Effector memory CD4-positive, alpha-beta T cell (primary cell): Measurements from ENCODE around the gene GSTM4.
"Not testable (repeated sequence)": the region's sequence is repeated elsewhere in the genome, so short reads cannot be mapped to it uniquely, and the experiment has no call there.

Experiments
- DNase-seq, 3 donors: peaks; one replicate each; pipeline ENCODE4 v3.0.0-alpha.2; 2020
- H3K27ac ChIP-seq: 2 replicates; pipeline ENCODE4 v1.7.0; 2013; ENCODE audit warnings: mild to moderate bottlenecking, low read length, moderate library complexity; ENCODE audit not compliant: insufficient read depth, poor library complexity, severe bottlenecking
- H3K27me3 ChIP-seq: replicated peaks from 2 replicates; pipeline ENCODE4 v1.7.0; 2013; ENCODE audit warnings: mild to moderate bottlenecking, low read length; ENCODE audit not compliant: insufficient read depth, control insufficient read depth, poor library complexity, severe bottlenecking
- H3K36me3 ChIP-seq: 2 replicates; pipeline ENCODE4 v1.7.0; 2013; ENCODE audit warnings: mild to moderate bottlenecking, low read length, moderate library complexity; ENCODE audit not compliant: control insufficient read depth, insufficient read depth
- H3K4me1 ChIP-seq: 2 replicates; pipeline ENCODE4 v1.7.0; 2013; ENCODE audit warnings: low read length, mild to moderate bottlenecking; ENCODE audit not compliant: control insufficient read depth, insufficient read depth, poor library complexity, severe bottlenecking
- H3K4me3 ChIP-seq: 2 replicates; pipeline ENCODE4 v1.7.0; 2013; ENCODE audit warnings: low read length, low read depth, mild to moderate bottlenecking; ENCODE audit not compliant: insufficient read depth, poor library complexity, severe bottlenecking
- H3K9me3 ChIP-seq: 2 replicates; pipeline ENCODE4 v1.7.0; 2013; ENCODE audit warnings: mild to moderate bottlenecking, low read length, moderate library complexity; ENCODE audit not compliant: control insufficient read depth

The GSTM4 gene

GRCh38 chr1:109695138-109695537 lies 39.2 kb downstream of the GSTM4 start:
- H3K27ac ChIP-seq, result not testable (repeated sequence)

GRCh38 chr1:109697066-109697465 lies 41.2 kb downstream of the GSTM4 start:
- Histone ChIP-seq H3K4me3 (no peak overlapping the region), H3K4me1 (no peaks in the 10 kb centered on the region), H3K9me3 (no peaks in the 10 kb centered on the region), H3K27me3 (no peaks in the 10 kb centered on the region), H3K27ac (no peak overlapping the region), H3K36me3 (no peaks in the 10 kb centered on the region)
- DNase-seq, result no peak

More at GRCh38 chr1:109695138-109695537, 39.2 kb downstream of the GSTM4 start:
- H3K4me3 ChIP-seq, H3K9me3 ChIP-seq, H3K27me3 ChIP-seq, H3K36me3 ChIP-seq, DNase-seq, H3K4me1 ChIP-seq: not testable (repeated sequence)

- not testable (repeated sequence) for H3K4me1 ChIP-seq, H3K36me3 ChIP-seq, H3K27me3 ChIP-seq, H3K27ac ChIP-seq, H3K4me3 ChIP-seq, H3K9me3 ChIP-seq, DNase-seq
These were observed 42.0 kb downstream of the GSTM4 start for GRCh38 chr1:109697861-109698260.

GRCh38 chr1:109702940-109703339 lies 47.0 kb downstream of the GSTM4 start:
- H3K4me1 ChIP-seq, H3K9me3 ChIP-seq, H3K4me3 ChIP-seq, H3K27ac ChIP-seq, H3K27me3 ChIP-seq, H3K36me3 ChIP-seq, DNase-seq: not testable (repeated sequence)

GRCh38 chr1:109704173-109704572 lies 48.3 kb downstream of the GSTM4 start:
- Histone ChIP-seq H3K9me3 (peaks cover 5% of the 10 kb centered on the region), H3K4me1 (no peaks in the 10 kb centered on the region), H3K36me3 (no peaks in the 10 kb centered on the region), H3K27me3 (no peaks in the 10 kb centered on the region), H3K4me3 (no peak overlapping the region), H3K27ac (no peak overlapping the region)
- no peak for DNase-seq

GRCh38 chr1:109705411-109705810 lies 49.5 kb downstream of the GSTM4 start:
- Histone ChIP-seq H3K4me3 (no peak overlapping the region), H3K4me1 (no peaks in the 10 kb centered on the region), H3K9me3 (peaks cover 5% of the 10 kb centered on the region), H3K27ac (no peak overlapping the region), H3K27me3 (no peaks in the 10 kb centered on the region), H3K36me3 (no peaks in the 10 kb centered on the region)
- DNase-seq, result no peak

GRCh38 chr1:109708949-109709348 lies 53.0 kb downstream of the GSTM4 start:
- not testable (repeated sequence) for DNase-seq, H3K4me3 ChIP-seq, H3K36me3 ChIP-seq, H3K4me1 ChIP-seq, H3K27ac ChIP-seq, H3K9me3 ChIP-seq, H3K27me3 ChIP-seq

GRCh38 chr1:109709822-109710221 lies 53.9 kb downstream of the GSTM4 start:
- not testable (repeated sequence) for DNase-seq, H3K9me3 ChIP-seq, H3K36me3 ChIP-seq, H3K4me3 ChIP-seq, H3K4me1 ChIP-seq, H3K27me3 ChIP-seq, H3K27ac ChIP-seq
